Activated T-cell treated with anti-CD3 and anti-CD28 coated beads, Interleukin-2, amount 50 U/mL, for 48 hours (primary cell): Measurements from ENCODE around the gene SUPT6H.

Experiments
- DNase-seq, 2 experiments: peaks; one replicate each; pipeline ENCODE4 v3.0.0-alpha.2; 2020

Gene SUPT6H

DNA sequence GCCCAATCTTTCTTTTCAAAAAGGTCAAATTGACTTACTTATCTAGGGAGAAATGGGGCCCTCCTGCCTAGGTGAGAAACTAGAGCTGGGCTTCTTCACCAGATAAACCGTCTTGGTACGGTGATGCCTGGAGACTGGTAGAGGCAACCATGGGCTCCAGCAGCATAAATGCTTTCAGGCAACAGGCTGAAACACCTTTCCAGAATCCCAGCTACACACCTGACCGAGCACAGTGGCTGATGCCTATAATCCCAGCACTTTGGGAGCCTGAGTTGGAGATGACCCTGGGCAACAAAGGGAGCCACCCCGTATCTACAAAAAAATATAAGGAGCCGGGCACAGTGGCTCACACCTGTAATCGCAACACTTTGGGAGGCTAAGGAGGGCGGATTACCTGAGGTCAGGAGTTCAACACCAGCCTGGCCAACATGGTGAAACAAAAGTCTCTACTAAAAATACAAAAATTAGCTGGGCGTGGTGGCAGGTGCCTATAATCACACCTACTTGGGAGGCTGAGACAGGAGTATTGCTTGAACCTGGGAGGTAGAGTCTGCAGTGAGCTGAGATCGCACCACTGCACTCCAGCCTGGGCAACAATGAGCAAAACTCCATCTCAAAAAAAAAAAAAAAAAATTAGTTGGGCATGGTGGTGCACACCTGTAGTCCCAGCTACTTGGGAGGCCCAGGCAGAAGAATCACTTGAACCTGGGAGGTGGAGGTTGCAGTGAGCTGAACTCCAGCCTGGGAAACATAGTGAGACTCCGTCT lies 89.8 kb downstream of the SUPT6H start:
- no peak for DNase-seq
